ENCODE results near the gene PITPNM2. TPM values are rescaled to one million over a fixed set of nuclear protein-coding genes. Genes with fewer than 3 reads are reported as not detected.
"Not testable (repeated sequence)": the region's sequence is repeated elsewhere in the genome, so short reads cannot be mapped to it uniquely, and the experiment has no call there.

PITPNM2 gene
- total RNA-seq, 1 donor from 2014 or later, result 15.5 TPM

GRCh38 chr12:123108682-123109066, 42.2 kb downstream of the PITPNM2 start:
- intact Hi-C loops (cut with micrococcal nuclease), result no loop called here
- H3K4me1 Mint-ChIP-seq (ENCODE audit: low read depth), result peaks cover 38% of the 10 kb centered on the region
- H3K9me3 Mint-ChIP-seq, result no peaks in the 10 kb centered on the region
- H3K27ac Mint-ChIP-seq, result no peak overlapping the region
- peaks cover 25% of the 10 kb centered on the region for H3K36me3 Mint-ChIP-seq (ENCODE audit: low read depth)
- H3K27me3 Mint-ChIP-seq (ENCODE audit: low read depth), result no peaks in the 10 kb centered on the region
- no peak overlapping the region for H3K4me3 Mint-ChIP-seq (ENCODE audit: low read depth)
- no peak for DNase-seq (ENCODE audit: low spot score)

- intact Hi-C loops (cut with micrococcal nuclease), result loop anchor here (1.0 to 2.0 kb wide), 2 partner anchors 13 to 32 kb away; no protein-coding TSS in a partner anchor
- H3K4me1 Mint-ChIP-seq (ENCODE audit: low read depth), result peaks cover 39% of the 10 kb centered on the region
Measured at GRCh38 chr12:123107926-123108681, 42.8 kb downstream of the PITPNM2 start.

GRCh38 chr12:123106640-123107359, 44.1 kb downstream of the PITPNM2 start:
- H3K27ac Mint-ChIP-seq, result peak overlapping the region; percentile 96
- H3K4me3 Mint-ChIP-seq (ENCODE audit: low read depth), result peak overlapping the region; percentile 22
- H3K4me1 Mint-ChIP-seq (ENCODE audit: low read depth), result peaks cover 42% of the 10 kb centered on the region
- intact Hi-C loops (cut with micrococcal nuclease), result loop anchor here (1.0 to 2.0 kb wide), 2 partner anchors 14 to 30 kb away; no protein-coding TSS in a partner anchor
- peak; percentile 71 for DNase-seq (ENCODE audit: low spot score)
- peaks cover 25% of the 10 kb centered on the region for H3K36me3 Mint-ChIP-seq (ENCODE audit: low read depth)
- H3K27me3 Mint-ChIP-seq (ENCODE audit: low read depth), result no peaks in the 10 kb centered on the region
- H3K9me3 Mint-ChIP-seq, result no peaks in the 10 kb centered on the region

More at GRCh38 chr12:123107926-123108681, 42.8 kb downstream of the PITPNM2 start:
- H3K36me3 Mint-ChIP-seq (ENCODE audit: low read depth), result peaks cover 25% of the 10 kb centered on the region
- H3K9me3 Mint-ChIP-seq, result no peaks in the 10 kb centered on the region
- no peak for DNase-seq (ENCODE audit: low spot score)
- no peaks in the 10 kb centered on the region for H3K27me3 Mint-ChIP-seq (ENCODE audit: low read depth)
- no peak overlapping the region for H3K4me3 Mint-ChIP-seq (ENCODE audit: low read depth)
- peak overlapping the region; percentile 96 for H3K27ac Mint-ChIP-seq

GRCh38 chr12:123105211-123105826, 45.6 kb downstream of the PITPNM2 start:
- H3K9me3 Mint-ChIP-seq, result no peaks in the 10 kb centered on the region
- H3K4me1 Mint-ChIP-seq (ENCODE audit: low read depth), result peaks cover 38% of the 10 kb centered on the region
- peaks cover 25% of the 10 kb centered on the region for H3K36me3 Mint-ChIP-seq (ENCODE audit: low read depth)
- intact Hi-C loops (cut with micrococcal nuclease), result no loop called here
- no peak for DNase-seq (ENCODE audit: low spot score)
- peak overlapping the region; percentile 96 for H3K27ac Mint-ChIP-seq
- no peak overlapping the region for H3K4me3 Mint-ChIP-seq (ENCODE audit: low read depth)
- H3K27me3 Mint-ChIP-seq (ENCODE audit: low read depth), result no peaks in the 10 kb centered on the region

- peaks cover 24% of the 10 kb centered on the region for H3K36me3 Mint-ChIP-seq (ENCODE audit: low read depth)
- intact Hi-C loops (cut with micrococcal nuclease), result no loop called here
- no peak for DNase-seq (ENCODE audit: low spot score)
- peak overlapping the region; percentile 96 for H3K27ac Mint-ChIP-seq
- no peak overlapping the region for H3K4me3 Mint-ChIP-seq (ENCODE audit: low read depth)
- H3K9me3 Mint-ChIP-seq, result no peaks in the 10 kb centered on the region
- no peaks in the 10 kb centered on the region for H3K27me3 Mint-ChIP-seq (ENCODE audit: low read depth)
- H3K4me1 Mint-ChIP-seq (ENCODE audit: low read depth), result peaks cover 38% of the 10 kb centered on the region
Measured at GRCh38 chr12:123104809-123105208, 46.1 kb downstream of the PITPNM2 start.

GRCh38 chr12:123104094-123104493, 46.8 kb downstream of the PITPNM2 start:
- H3K4me1 Mint-ChIP-seq (ENCODE audit: low read depth), result peaks cover 38% of the 10 kb centered on the region
- H3K4me3 Mint-ChIP-seq (ENCODE audit: low read depth); H3K27ac Mint-ChIP-seq; H3K27me3 Mint-ChIP-seq (ENCODE audit: low read depth); DNase-seq (ENCODE audit: low spot score); intact Hi-C loops (cut with micrococcal nuclease); H3K9me3 Mint-ChIP-seq: not testable (repeated sequence)
- peaks cover 23% of the 10 kb centered on the region for H3K36me3 Mint-ChIP-seq (ENCODE audit: low read depth)

- Mint-ChIP-seq H3K36me3 (ENCODE audit: low read depth) (peaks cover 16% of the 10 kb centered on the region), H3K27me3 (ENCODE audit: low read depth) (no peaks in the 10 kb centered on the region), H3K4me3 (ENCODE audit: low read depth) (no peak overlapping the region), H3K27ac (peak overlapping the region; percentile 13), H3K4me1 (ENCODE audit: low read depth) (peaks cover 32% of the 10 kb centered on the region), H3K9me3 (no peaks in the 10 kb centered on the region)
- DNase-seq (ENCODE audit: low spot score), result no peak
- intact Hi-C loops (cut with micrococcal nuclease), result no loop called here
Measured at GRCh38 chr12:123102781-123103503, 47.9 kb downstream of the PITPNM2 start.

- no peak for DNase-seq (ENCODE audit: low spot score)
- intact Hi-C loops (cut with micrococcal nuclease), result no loop called here
- Mint-ChIP-seq H3K4me3 (ENCODE audit: low read depth) (no peak overlapping the region), H3K36me3 (ENCODE audit: low read depth) (peaks cover 11% of the 10 kb centered on the region), H3K4me1 (ENCODE audit: low read depth) (peaks cover 26% of the 10 kb centered on the region), H3K27ac (peak overlapping the region; percentile 23), H3K27me3 (ENCODE audit: low read depth) (no peaks in the 10 kb centered on the region), H3K9me3 (no peaks in the 10 kb centered on the region)
Measured at GRCh38 chr12:123102366-123102765, 48.5 kb downstream of the PITPNM2 start.

- H3K27ac Mint-ChIP-seq, result no peak overlapping the region
- no peak overlapping the region for H3K4me3 Mint-ChIP-seq (ENCODE audit: low read depth)
- intact Hi-C loops (cut with micrococcal nuclease), result no loop called here
- H3K36me3 Mint-ChIP-seq (ENCODE audit: low read depth), result peaks cover 6% of the 10 kb centered on the region
- peaks cover 18% of the 10 kb centered on the region for H3K4me1 Mint-ChIP-seq (ENCODE audit: low read depth)
- DNase-seq (ENCODE audit: low spot score), result no peak
- no peaks in the 10 kb centered on the region for H3K9me3 Mint-ChIP-seq
- no peaks in the 10 kb centered on the region for H3K27me3 Mint-ChIP-seq (ENCODE audit: low read depth)
Measured at GRCh38 chr12:123101526-123101925, 49.4 kb downstream of the PITPNM2 start.

Other genes starting within 250 kb of the PITPNM2 start
- 4.4 and 5.4 TPM in 2 replicates for gene ABCB9, start 184.6 kb downstream of the PITPNM2 start, total RNA-seq
- 20.3 and 21.3 TPM in 2 replicates for gene OGFOD2, start 175.8 kb downstream of the PITPNM2 start, total RNA-seq
- 161 and 168 TPM in 2 replicates for gene ARL6IP4, start 170.4 kb downstream of the PITPNM2 start, total RNA-seq
- gene MPHOSPH9, start 82.1 kb upstream of the PITPNM2 start, total RNA-seq, result 97.0 and 99.7 TPM in 2 replicates
- gene MTRFR, start 82.3 kb upstream of the PITPNM2 start, total RNA-seq, result 28.9 and 31.1 TPM in 2 replicates
- 95.3 and 97.7 TPM in 2 replicates for gene CDK2AP1, start 120.8 kb upstream of the PITPNM2 start, total RNA-seq
- 51.1 and 52.2 TPM in 2 replicates for gene SBNO1, start 213.8 kb upstream of the PITPNM2 start, total RNA-seq
- 72.7 and 74.1 TPM in 2 replicates for gene KMT5A, start 233.0 kb upstream of the PITPNM2 start, total RNA-seq

All from activated T-helper 2 cell treated with anti-CD3 and anti-CD28 coated beads, Interferon-gamma antibody, Interleukin-2, Interleukin-4, amounts not matched to agents 10 μg/mL and 5 μg/mL and 100 μg/mL, durations not matched to agents 14 hours and 24 hours and 36 hours (primary cell).